SK-N-SH (cell line): ENCODE results near the gene RCBTB2. TPM values are rescaled to one million over a fixed set of nuclear protein-coding genes. Genes with fewer than 3 reads are reported as not detected.

Experiments used
- CTCF ChIA-PET: fragments of 300-600, 350-600 bp; formaldehyde crosslinking; extraction: SDS; loops from one replicate; lab custom pipeline; 2021; lab: Yijun Ruan, JAX
- POLR2A ChIA-PET: fragments of 350-600 bp; sonication (Branson Sonifier 250); formaldehyde crosslinking; extraction: SDS; loops from one replicate; lab custom pipeline; 2020; ENCODE audit warnings: antibody characterized with exemption, inconsistent platforms; lab: Yijun Ruan, JAX
- DNase-seq: peaks from one replicate; pipeline ENCODE4 v3.0.0; 2012
- H2AFZ ChIP-seq: fragments of 200-600 bp; sonication (generic); 2 replicates; pipeline ENCODE4 v1.8.1; 2016; ENCODE audit warnings: antibody characterized with exemption, mild to moderate bottlenecking, low read depth
- H3F3A ChIP-seq: fragments of 200-600 bp; sonication (generic); replicated peaks from 2 replicates; pipeline ENCODE3; 2016; ENCODE audit warnings: antibody characterized with exemption, mild to moderate bottlenecking; ENCODE audit not compliant: insufficient read depth
- H3K27ac ChIP-seq, 2 experiments: fragments of 200-500 bp in 1 of 2; fragments of 200-600 bp in 1 of 2; sonication (Bioruptor generic) in 1 of 2; sonication (generic), shearing (Covaris generic) in 1 of 2; 2 replicates each; pipeline versions ENCODE4 v1.5.1 to v1.6.1; 2014 to 2016; ENCODE audit warnings: low read depth in 2 of 2, inconsistent platforms in 1 of 2, low read length in 1 of 2, mild to moderate bottlenecking in 1 of 2, mixed read lengths in 1 of 2
- H3K27me3 ChIP-seq: fragments of 200-600 bp; sonication (generic), shearing (Covaris generic); 2 replicates; pipeline ENCODE4 v1.6.1; 2016; ENCODE audit warnings: mixed run types; ENCODE audit not compliant: insufficient read depth
- H3K36me3 ChIP-seq, 2 experiments: fragments of 200-500 bp in 1 of 2; fragments of 200-600 bp in 1 of 2; sonication (Bioruptor generic) in 1 of 2; sonication (generic) in 1 of 2; replicated peaks in 1 of 2; 2 replicates each; pipeline versions ENCODE3 to v1.5.1; 2014 to 2016; ENCODE audit warnings: low read length in 1 of 2, mild to moderate bottlenecking in 1 of 2; ENCODE audit not compliant: insufficient read depth in 2 of 2, control insufficient read depth in 1 of 2
- H3K4me1 ChIP-seq, 2 experiments: fragments of 200-500 bp in 1 of 2; fragments of 200-600 bp in 1 of 2; sonication (Bioruptor generic) in 1 of 2; sonication (generic), shearing (Covaris generic) in 1 of 2; 2 replicates each; pipeline versions ENCODE4 v1.5.1 to v1.6.1; 2014 to 2016; ENCODE audit warnings: low read depth in 1 of 2, low read length in 1 of 2, mixed run types in 1 of 2; ENCODE audit not compliant: insufficient read depth in 2 of 2, control insufficient read depth in 1 of 2
- H3K4me2 ChIP-seq: fragments of 200-600 bp; sonication (generic), shearing (Covaris generic); 2 replicates; pipeline ENCODE4 v1.6.1; 2017; ENCODE audit warnings: mixed run types
- H3K4me3 ChIP-seq, 2 experiments: fragments of 200-500 bp in 1 of 2; fragments of 200-600 bp in 1 of 2; sonication (Bioruptor generic) in 1 of 2; sonication (generic), shearing (Covaris generic) in 1 of 2; 2 replicates each; pipeline versions ENCODE4 v1.5.1 to v1.8.1; 2014 to 2016; ENCODE audit warnings: low read depth in 2 of 2, inconsistent platforms in 1 of 2, low read length in 1 of 2, mild to moderate bottlenecking in 1 of 2, mixed read lengths in 1 of 2, moderate library complexity in 1 of 2
- H3K79me2 ChIP-seq: fragments of 200-600 bp; sonication (generic); 2 replicates; pipeline ENCODE4 v1.8.1; 2017; ENCODE audit warnings: mild to moderate bottlenecking; ENCODE audit not compliant: insufficient read depth
- H3K9ac ChIP-seq: fragments of 200-600 bp; sonication (generic); 2 replicates; pipeline ENCODE4 v1.6.1; 2017; ENCODE audit warnings: mixed run types
- H3K9me2 ChIP-seq: fragments of 200-600 bp; sonication (generic); 2 replicates; pipeline ENCODE4 v1.6.1; 2017; ENCODE audit warnings: mixed run types
- H3K9me3 ChIP-seq: fragments of 200-600 bp; sonication (generic); 2 replicates; pipeline ENCODE4 v1.6.1; 2017; ENCODE audit warnings: mixed run types, mild to moderate bottlenecking, moderate library complexity
- H4K20me1 ChIP-seq: fragments of 200-600 bp; sonication (generic); 2 replicates; pipeline ENCODE4 v1.6.1; 2017; ENCODE audit warnings: mild to moderate bottlenecking, mixed run types; ENCODE audit not compliant: insufficient read depth
- CHD2 ChIP-seq: fragments of 150-350 bp; IDR thresholded peaks from 2 replicates; pipeline ENCODE4 v1.6.1; 2018; ENCODE audit warnings: low read length; ENCODE audit not compliant: partially characterized antibody
- ELF1 ChIP-seq: IDR thresholded peaks from 2 replicates; pipeline ENCODE4 v1.4.0; 2012
- EP300 ChIP-seq, 2 experiments: IDR thresholded peaks; 2 replicates each; pipeline versions ENCODE4 v1.4.0 to v1.6.1; 2012; ENCODE audit warnings: borderline replicate concordance in 1 of 2, low read depth in 1 of 2, low read length in 1 of 2
- EZH2phosphoT487 ChIP-seq: fragments of 200-600 bp; sonication (generic); IDR thresholded peaks from 2 replicates; pipeline ENCODE4 v1.6.1; 2017; ENCODE audit warnings: low read depth, mixed run types, mild to moderate bottlenecking, antibody characterized with exemption, moderate library complexity, borderline replicate concordance
- FOSL2 ChIP-seq: IDR thresholded peaks from 2 replicates; pipeline ENCODE4 v1.4.0; 2012; ENCODE audit warnings: low read depth, mild to moderate bottlenecking, moderate library complexity, borderline replicate concordance
- GABPA ChIP-seq: IDR thresholded peaks from 2 replicates; pipeline ENCODE4 v1.4.0; 2012; ENCODE audit warnings: low read depth, mild to moderate bottlenecking
- IRF3 ChIP-seq: fragments of 150-350 bp; IDR thresholded peaks from 2 replicates; pipeline ENCODE4 v1.6.1; 2016; ENCODE audit warnings: mild to moderate bottlenecking, low read depth, low read length
- JUND ChIP-seq: IDR thresholded peaks from 2 replicates; pipeline ENCODE4 v1.4.0; 2012
- MXI1 ChIP-seq: IDR thresholded peaks from 2 replicates; pipeline ENCODE4 v1.6.1; 2012; ENCODE audit warnings: mild to moderate bottlenecking, low read depth, low read length, improper control_type of control experiment
- NRF1 ChIP-seq: IDR thresholded peaks from 2 replicates; pipeline ENCODE4 v1.6.1; 2012; ENCODE audit warnings: low read depth, mild to moderate bottlenecking, low read length
- POLR2AphosphoS5 ChIP-seq: IDR thresholded peaks from 2 replicates; pipeline ENCODE4 v1.6.1; 2012; ENCODE audit warnings: low read depth, low read length
- RFX5 ChIP-seq: IDR thresholded peaks from 2 replicates; pipeline ENCODE4 v1.6.1; 2012; ENCODE audit warnings: mild to moderate bottlenecking, improper control_type of control experiment, low read length
- RXRA ChIP-seq: IDR thresholded peaks from 2 replicates; pipeline ENCODE4 v1.4.0; 2012; ENCODE audit warnings: low read depth, mild to moderate bottlenecking, borderline replicate concordance
- USF2 ChIP-seq: fragments of 150-350 bp; IDR thresholded peaks from 2 replicates; pipeline ENCODE4 v1.6.1; 2017; ENCODE audit warnings: antibody characterized with exemption, low read length, low read depth, borderline replicate concordance
- WGBS: methylation state at CpG from one replicate; pipeline ENCODE4 v1.1.6; 2017; ENCODE audit warnings: low lambda C conversion rate; 5-methylcytosine and 5-hydroxymethylcytosine counted together
- polyA plus RNA-seq, 3 experiments: library from polyadenylated mRNA; depleted of rRNA; stranded (reverse); fragments of >200 nt; gene quantifications; 2 replicates each; pipeline ENCODE4 v1.2.3, GENCODE V29; 2012
- TF ChIP-seq, protein P1 (sequence below): IDR thresholded peaks from 2 replicates; pipeline ENCODE4; 2012
- TF ChIP-seq, protein P2 (sequence below): IDR thresholded peaks from 2 replicates; pipeline ENCODE4 v1.6.1; 2012; ENCODE audit warnings: mild to moderate bottlenecking, low read depth, low read length, moderate library complexity
- TF ChIP-seq, protein P3 (sequence below): IDR thresholded peaks from 2 replicates; pipeline ENCODE4 v1.4.0; 2012; ENCODE audit warnings: low read depth, borderline replicate concordance

RCBTB2 gene
- polyA plus RNA-seq, 1 of the 3 experiments (the other 2 are of a cell fraction): 2.8 TPM

DNA sequence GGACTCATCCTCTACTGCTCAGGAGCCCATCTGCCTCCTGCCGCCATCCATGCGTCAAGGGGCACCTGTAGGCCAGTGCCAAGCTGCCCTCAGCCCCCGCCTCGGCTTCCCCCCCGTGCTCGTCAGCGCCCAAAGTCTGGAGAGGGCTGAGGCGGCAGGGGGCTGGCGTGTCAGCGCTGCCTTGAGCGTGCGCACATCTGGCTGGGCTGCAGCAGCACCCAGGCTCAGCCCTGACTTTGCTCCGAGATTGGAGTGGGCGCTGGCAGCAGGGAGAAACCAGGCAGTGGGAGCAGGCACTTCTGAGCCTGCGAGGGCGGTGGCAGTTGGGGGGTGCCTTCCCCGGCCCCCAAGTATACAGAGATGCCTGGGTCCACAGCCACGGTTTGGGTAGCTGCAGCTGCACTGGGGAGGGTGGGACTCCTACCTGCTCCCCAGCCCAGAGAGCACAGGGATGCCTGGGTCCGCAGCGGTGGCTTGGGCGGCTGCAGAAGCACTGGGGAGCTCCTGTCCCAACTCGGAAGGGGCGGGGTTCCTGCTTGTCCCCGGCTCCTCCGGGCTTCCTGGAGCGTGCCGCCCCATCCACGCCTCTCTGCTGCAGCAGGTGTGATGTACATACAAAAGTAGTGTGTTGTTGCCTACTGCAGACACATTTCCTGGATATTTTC lies 75.2 kb downstream of the RCBTB2 start:
- CTCF ChIA-PET: interaction anchor here (1.2 to 1.5 kb wide), 2 partner anchors 9 to 116 kb away, joined by 3 to 6 read pairs; no protein-coding TSS in a partner anchor

DNA sequence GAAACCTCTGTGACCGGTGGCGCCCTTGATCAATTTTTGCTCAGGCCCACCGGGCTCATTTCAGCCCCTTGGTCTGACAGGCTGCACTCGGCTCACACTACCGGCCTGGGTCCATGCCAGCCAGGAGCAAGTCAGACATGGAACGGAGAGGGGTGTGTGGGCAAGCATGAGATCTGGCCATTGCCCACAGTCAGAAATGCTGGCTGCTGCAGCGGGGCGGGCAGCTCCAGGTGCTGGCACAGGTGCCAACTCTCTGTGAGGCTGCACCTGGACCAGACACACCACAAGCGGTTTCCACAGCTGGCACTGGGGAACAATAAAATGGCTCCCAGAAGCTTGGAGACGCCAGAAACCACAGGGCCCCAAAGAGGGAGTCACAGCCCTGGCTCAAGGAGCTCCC lies 76.3 kb downstream of the RCBTB2 start:
- H2AFZ ChIP-seq: no peak overlapping the region
- H4K20me1 ChIP-seq: no peaks in the 10 kb centered on the region
- no peak for DNase-seq
- H3K79me2 ChIP-seq: peaks cover 9% of the 10 kb centered on the region; the same call in 1 of the 2 replicates
- H3K36me3 ChIP-seq: peaks cover 40 to 57% of the 10 kb centered on the region in 2 experiments
- H3K4me1 ChIP-seq: no peaks in the 10 kb centered on the region
- H3K9me3 ChIP-seq: no peaks in the 10 kb centered on the region
- no peak overlapping the region for H3K4me3 ChIP-seq
- H3K4me2 ChIP-seq: no peak overlapping the region
- ChIA-PET CTCF (interaction anchor here (1.2 to 1.5 kb wide), 2 partner anchors 8 to 117 kb away, joined by 3 to 6 read pairs; no protein-coding TSS in a partner anchor), POLR2A (no interaction called here)
- H3K9ac ChIP-seq: no peak overlapping the region
- 95% methylated on average over 7 of the region's 10 CpGs for WGBS
- H3F3A ChIP-seq: no peaks in the 10 kb centered on the region
- no peaks in the 10 kb centered on the region for H3K27me3 ChIP-seq
- no peaks in the 10 kb centered on the region for H3K9me2 ChIP-seq
- H3K27ac ChIP-seq: no peak overlapping the region
- TF ChIP-seq USF2 (no peak), FOSL2 (no peak), GABPA (no peak), EP300 (IDR thresholded peaks at IDR 0.05; ENCODE audit: borderline replicate concordance in 1 of 2, low read depth in 1 of 2, low read length in 1 of 2) (no peak), POLR2AphosphoS5 (no peak), NRF1 (no peak)
- TF ChIP-seq, protein P1, sequence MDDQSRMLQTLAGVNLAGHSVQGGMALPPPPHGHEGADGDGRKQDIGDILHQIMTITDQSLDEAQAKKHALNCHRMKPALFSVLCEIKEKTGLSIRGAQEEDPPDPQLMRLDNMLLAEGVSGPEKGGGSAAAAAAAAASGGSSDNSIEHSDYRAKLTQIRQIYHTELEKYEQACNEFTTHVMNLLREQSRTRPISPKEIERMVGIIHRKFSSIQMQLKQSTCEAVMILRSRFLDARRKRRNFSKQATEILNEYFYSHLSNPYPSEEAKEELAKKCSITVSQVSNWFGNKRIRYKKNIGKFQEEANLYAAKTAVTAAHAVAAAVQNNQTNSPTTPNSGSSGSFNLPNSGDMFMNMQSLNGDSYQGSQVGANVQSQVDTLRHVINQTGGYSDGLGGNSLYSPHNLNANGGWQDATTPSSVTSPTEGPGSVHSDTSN: no peak
- TF ChIP-seq, protein P2, sequence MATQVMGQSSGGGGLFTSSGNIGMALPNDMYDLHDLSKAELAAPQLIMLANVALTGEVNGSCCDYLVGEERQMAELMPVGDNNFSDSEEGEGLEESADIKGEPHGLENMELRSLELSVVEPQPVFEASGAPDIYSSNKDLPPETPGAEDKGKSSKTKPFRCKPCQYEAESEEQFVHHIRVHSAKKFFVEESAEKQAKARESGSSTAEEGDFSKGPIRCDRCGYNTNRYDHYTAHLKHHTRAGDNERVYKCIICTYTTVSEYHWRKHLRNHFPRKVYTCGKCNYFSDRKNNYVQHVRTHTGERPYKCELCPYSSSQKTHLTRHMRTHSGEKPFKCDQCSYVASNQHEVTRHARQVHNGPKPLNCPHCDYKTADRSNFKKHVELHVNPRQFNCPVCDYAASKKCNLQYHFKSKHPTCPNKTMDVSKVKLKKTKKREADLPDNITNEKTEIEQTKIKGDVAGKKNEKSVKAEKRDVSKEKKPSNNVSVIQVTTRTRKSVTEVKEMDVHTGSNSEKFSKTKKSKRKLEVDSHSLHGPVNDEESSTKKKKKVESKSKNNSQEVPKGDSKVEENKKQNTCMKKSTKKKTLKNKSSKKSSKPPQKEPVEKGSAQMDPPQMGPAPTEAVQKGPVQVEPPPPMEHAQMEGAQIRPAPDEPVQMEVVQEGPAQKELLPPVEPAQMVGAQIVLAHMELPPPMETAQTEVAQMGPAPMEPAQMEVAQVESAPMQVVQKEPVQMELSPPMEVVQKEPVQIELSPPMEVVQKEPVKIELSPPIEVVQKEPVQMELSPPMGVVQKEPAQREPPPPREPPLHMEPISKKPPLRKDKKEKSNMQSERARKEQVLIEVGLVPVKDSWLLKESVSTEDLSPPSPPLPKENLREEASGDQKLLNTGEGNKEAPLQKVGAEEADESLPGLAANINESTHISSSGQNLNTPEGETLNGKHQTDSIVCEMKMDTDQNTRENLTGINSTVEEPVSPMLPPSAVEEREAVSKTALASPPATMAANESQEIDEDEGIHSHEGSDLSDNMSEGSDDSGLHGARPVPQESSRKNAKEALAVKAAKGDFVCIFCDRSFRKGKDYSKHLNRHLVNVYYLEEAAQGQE: no peak

More for the DNA sequence above, 75.2 kb downstream of the RCBTB2 start:
- no peaks in the 10 kb centered on the region for H3K9me2 ChIP-seq
- H3K36me3 ChIP-seq: peaks cover 41 to 58% of the 10 kb centered on the region in 2 experiments
- H3K79me2 ChIP-seq: no peaks in the 10 kb centered on the region
- no peaks in the 10 kb centered on the region for H3K4me1 ChIP-seq
- H3K9ac ChIP-seq: no peak overlapping the region
- POLR2A ChIA-PET: no interaction called here
- no peak overlapping the region for H3K4me2 ChIP-seq
- WGBS: 98% methylated on average over 6 of the region's 28 CpGs
- H3K27ac ChIP-seq: no peak overlapping the region
- H3K4me3 ChIP-seq: no peak overlapping the region
- no peaks in the 10 kb centered on the region for H3K9me3 ChIP-seq
- DNase-seq: no peak
- H2AFZ ChIP-seq: no peak overlapping the region
- no peaks in the 10 kb centered on the region for H3F3A ChIP-seq
- TF ChIP-seq EZH2phosphoT487: no peak
- TF ChIP-seq MXI1: no peak
- no peak for TF ChIP-seq FOSL2
- no peak for TF ChIP-seq JUND
- no peak for TF ChIP-seq RFX5
- TF ChIP-seq POLR2AphosphoS5: no peak
- no peak for TF ChIP-seq RXRA
- no peak for TF ChIP-seq ELF1
- TF ChIP-seq IRF3: no peak
- TF ChIP-seq, protein P3, sequence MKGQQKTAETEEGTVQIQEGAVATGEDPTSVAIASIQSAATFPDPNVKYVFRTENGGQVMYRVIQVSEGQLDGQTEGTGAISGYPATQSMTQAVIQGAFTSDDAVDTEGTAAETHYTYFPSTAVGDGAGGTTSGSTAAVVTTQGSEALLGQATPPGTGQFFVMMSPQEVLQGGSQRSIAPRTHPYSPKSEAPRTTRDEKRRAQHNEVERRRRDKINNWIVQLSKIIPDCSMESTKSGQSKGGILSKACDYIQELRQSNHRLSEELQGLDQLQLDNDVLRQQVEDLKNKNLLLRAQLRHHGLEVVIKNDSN: no peak
- no peak for TF ChIP-seq USF2
- no peak for TF ChIP-seq CHD2
- no peaks in the 10 kb centered on the region for H4K20me1 ChIP-seq
- H3K27me3 ChIP-seq: no peaks in the 10 kb centered on the region
